GM12878 (cell line): ENCODE measurements around the gene FLRT1. TPM values are rescaled to one million over a fixed set of nuclear protein-coding genes. Genes with fewer than 3 reads are reported as not detected.

Source experiments
- ATAC-seq: fragments of 200-7000 bp; cut with Tn5 transposase; 3 replicates; pipeline ENCODE4 v1.9.1; 2020; ENCODE audit warnings: mild to moderate bottlenecking, moderate library complexity
- BruUV-seq: library from RNA; stranded (reverse); fragments of 400-500 nt; replicated peaks from 2 replicates; lab custom pipeline; 2021; lab: Mats Ljungman, UMichigan
- CTCF ChIA-PET: fragments of 300-600 bp; sonication (Branson Sonifier 250); formaldehyde crosslinking; extraction: SDS; loops from one replicate; lab custom pipeline; 2021; ENCODE audit warnings: inconsistent platforms; lab: Yijun Ruan, JAX
- POLR2A ChIA-PET: fragments of 350-600 bp; formaldehyde crosslinking; extraction: SDS; loops from one replicate; lab custom pipeline; 2021; ENCODE audit warnings: inconsistent platforms; lab: Charles Lee
- RAD21 ChIA-PET: fragments of 300-600 bp; sonication (Branson Sonifier 250); formaldehyde crosslinking; loops from one replicate; lab custom pipeline; 2023; ENCODE audit warnings: antibody characterized with exemption; ENCODE audit not compliant: unreplicated experiment; lab: Charles Lee
- SMC1A ChIA-PET: fragments of 300-600 bp; sonication (Branson Sonifier 250); formaldehyde crosslinking; loops from one replicate; lab custom pipeline; 2023; ENCODE audit not compliant: unreplicated experiment, uncharacterized antibody; lab: Charles Lee
- DNase-seq: peaks from one replicate; pipeline ENCODE4 v3.0.0-alpha.2; 2011; ENCODE audit warnings: low read depth, low spot score
- FAIRE-seq: peaks from 3 replicates; lab custom pipeline; 2011; peaks lifted over from hg19 to GRCh38; lab: Jason Lieb, UNC
- H2AFZ ChIP-seq: 2 replicates; pipeline ENCODE4 v1.6.0; 2011; ENCODE audit warnings: low read depth, low read length, control low read depth; ENCODE audit not compliant: control insufficient read depth
- H3K27ac ChIP-seq: 2 replicates; pipeline ENCODE4 v1.5.1; 2011; ENCODE audit warnings: control low read depth; ENCODE audit not compliant: control insufficient read depth, insufficient read depth
- H3K27me3 ChIP-seq, 2 experiments: replicated peaks in 1 of 2; 2 replicates each; pipeline versions ENCODE4 v1.6.0 to v1.6.1; 2011; ENCODE audit warnings: low read length in 1 of 2; ENCODE audit not compliant: control insufficient read depth in 2 of 2, insufficient read depth in 2 of 2
- H3K36me3 ChIP-seq, 2 experiments: 2 replicates each; pipeline ENCODE4 v1.5.1; 2011; ENCODE audit warnings: low read length in 1 of 2; ENCODE audit not compliant: control insufficient read depth in 2 of 2, insufficient read depth in 2 of 2
- H3K4me1 ChIP-seq: 2 replicates; pipeline ENCODE4 v1.6.1; 2011; ENCODE audit warnings: mild to moderate bottlenecking, low read length, moderate library complexity, mixed read lengths; ENCODE audit not compliant: control insufficient read depth, insufficient read depth
- H3K4me2 ChIP-seq: 2 replicates; pipeline ENCODE4 v1.6.0; 2011; ENCODE audit warnings: control low read depth; ENCODE audit not compliant: control insufficient read depth, insufficient read depth
- H3K4me3 ChIP-seq: fragments of 200-600 bp; sonication (generic); 2 replicates; pipeline ENCODE4 v1.5.1; 2016
- H3K79me2 ChIP-seq: 2 replicates; pipeline ENCODE4 v1.6.0; 2011; ENCODE audit warnings: low read length; ENCODE audit not compliant: control insufficient read depth, insufficient read depth
- H3K9ac ChIP-seq: 2 replicates; pipeline ENCODE4 v1.8.0; 2011; ENCODE audit warnings: low read length, control low read depth, mixed read lengths; ENCODE audit not compliant: control insufficient read depth, insufficient read depth
- H3K9me3 ChIP-seq: replicated peaks from 3 replicates; pipeline ENCODE4 v1.5.1; 2011; ENCODE audit warnings: mild to moderate bottlenecking, low read length; ENCODE audit not compliant: control insufficient read depth, insufficient read depth
- H4K20me1 ChIP-seq: 2 replicates; pipeline ENCODE4 v1.6.0; 2011; ENCODE audit not compliant: control insufficient read depth, insufficient read depth
- IRF3 ChIP-seq: fragments of 450-650 bp; IDR thresholded peaks from 2 replicates; pipeline ENCODE4 v1.6.1; 2014; ENCODE audit warnings: mild to moderate bottlenecking
- JUND ChIP-seq: IDR thresholded peaks from 2 replicates; pipeline ENCODE4 v1.6.1; 2012; ENCODE audit warnings: low read depth, mild to moderate bottlenecking, low read length, improper control_type of control experiment, moderate library complexity
- NBN ChIP-seq: fragments of 450-650 bp; IDR thresholded peaks from 2 replicates; pipeline ENCODE4 v1.6.1; 2016
- SKIL ChIP-seq: fragments of 450-650 bp; IDR thresholded peaks from 2 replicates; pipeline ENCODE4 v1.6.1; 2017; ENCODE audit warnings: mild to moderate bottlenecking, low read depth, inconsistent platforms; ENCODE audit not compliant: poor library complexity, severe bottlenecking
- SMAD1 ChIP-seq: fragments of 450-650 bp; IDR thresholded peaks from 2 replicates; pipeline ENCODE4 v1.6.1; 2018; ENCODE audit warnings: mild to moderate bottlenecking, low read depth; ENCODE audit not compliant: partially characterized antibody
- SREBF2 ChIP-seq: IDR thresholded peaks from 2 replicates; pipeline ENCODE4 v1.6.1; 2012; ENCODE audit warnings: mild to moderate bottlenecking, low read length
- SRF ChIP-seq, 2 experiments: IDR thresholded peaks; 2 replicates each; pipeline ENCODE4 v1.6.1; 2011; ENCODE audit warnings: low read depth in 2 of 2, low read length in 2 of 2, mild to moderate bottlenecking in 1 of 2, moderate library complexity in 1 of 2
- ZZZ3 ChIP-seq: IDR thresholded peaks from 2 replicates; pipeline ENCODE4 v1.6.1; 2011; ENCODE audit warnings: low read depth; ENCODE audit not compliant: control insufficient read depth, insufficient read length
- WGBS: methylation state at CpG from one replicate; pipeline ENCODE4 v1.1.6; 2016; ENCODE audit warnings: low lambda C conversion rate; ENCODE audit not compliant: insufficient replicate concordance, insufficient coverage; ENCODE audit errors: missing lambda C conversion rate; 5-methylcytosine and 5-hydroxymethylcytosine counted together
- in situ Hi-C: fragments of 300-500 bp; cut with MboI; formaldehyde crosslinking; loops from 9 replicates; pipeline ENCODE4 v1.14.3; 2018; ENCODE audit warnings: mixed read lengths
- intact Hi-C: fragments of 100-400 bp; cut with micrococcal nuclease; formaldehyde crosslinking; loops from one replicate; pipeline ENCODE4 v1.14.2; 2022; ENCODE audit not compliant: unreplicated experiment
- polyA plus RNA-seq, 11 experiments: library from polyadenylated mRNA; depleted of rRNA in 4 of 11; unstranded in 6 of 11; stranded (reverse) in 5 of 11; fragments of >200 nt; fragmentation: Nextera tagmentation in 4 of 11; fragmentation: Illumina TruSeq in 1 of 11; extraction: Ambion mirVana in 4 of 11; extraction: Trizol in 1 of 11; gene quantifications; 1 replicate in 1 of 11; 2 replicates in 10 of 11; pipeline versions ENCODE4 v1.2.1 to v1.2.3, GENCODE V29; 2011 to 2016; ENCODE audit warnings: inconsistent platforms in 2 of 11, missing spikeins in 2 of 11, low read depth in 1 of 11
- total RNA-seq, 4 experiments: library from RNA; depleted of rRNA in 3 of 4; stranded (reverse); fragments of >200 nt in 3 of 4; fragmentation: Illumina TruSeq in 1 of 4; extraction: Trizol in 1 of 4; gene quantifications; 2 replicates each; pipeline versions ENCODE4 v1.2.1 to v1.2.3, GENCODE V29; 2013 to 2021

Gene FLRT1
- total and polyA plus RNA-seq, 10 of the 15 experiments (the other 5 are each of a cell fraction or from before 2014, with no cell fraction given), result 0.10 to 0.12 TPM; not detected in 8

GRCh38 chr11:64005691-64006090, 30.0 kb upstream of the FLRT1 start (continued):
- TF ChIP-seq JUND, result no peak
- no peak for TF ChIP-seq SREBF2
- TF ChIP-seq IRF3, result no peak
- no peak for TF ChIP-seq SRF (IDR thresholded peaks at IDR 0.05; ENCODE audit: low read depth in 2 of 2, low read length in 2 of 2)
- TF ChIP-seq SMAD1, result no peak
- TF ChIP-seq ZZZ3, result no peak
- TF ChIP-seq NBN, result no peak

GRCh38 chr11:64006398-64006797, 29.3 kb upstream of the FLRT1 start:
- POLR2A ChIA-PET, result no interaction called here
- no peak overlapping the region for H3K4me3 ChIP-seq
- 47% methylated on average over 12 of the region's 12 CpGs for WGBS
- in situ Hi-C loops, result no loop called here
- no peak for TF ChIP-seq SKIL
- TF ChIP-seq, all 136 proteins: peak for 0
- no peak overlapping the region for H2AFZ ChIP-seq
- H4K20me1 ChIP-seq, result no peaks in the 10 kb centered on the region; the same call in 1 of the 2 replicates
- H3K4me1 ChIP-seq, result no peaks in the 10 kb centered on the region; the same call in 1 of the 2 replicates
- H3K36me3 ChIP-seq, result no peaks in the 10 kb centered on the region
- SMC1A ChIA-PET, result interaction anchor here (1.2 kb wide), 1 partner anchor 142 kb away, joined by 3 read pairs; no protein-coding TSS in a partner anchor
- CTCF ChIA-PET, result no interaction called here
- no peak overlapping the region for H3K9ac ChIP-seq
- no peaks in the 10 kb centered on the region for H3K79me2 ChIP-seq
- H3K27ac ChIP-seq, result no peak overlapping the region
- H3K4me2 ChIP-seq, result no peak overlapping the region
- ATAC-seq (no peak), DNase-seq (no peak), FAIRE-seq (no peak)
- RAD21 ChIA-PET, result no interaction called here
- no peaks in the 10 kb centered on the region; a peak in 3 of 4 replicates for H3K27me3 ChIP-seq
- intact Hi-C loops, result no loop called here
- BruUV-seq, result no TSS peak
- peaks cover 3% of the 10 kb centered on the region; the same call in 2 of the 3 replicates for H3K9me3 ChIP-seq
